Measurements from ENCODE around the gene GNAS.

Gene GNAS

GRCh38 chr20:58950603-58951002 is 98.1 kb downstream of the GNAS start:
- no peak overlapping the region for H3K27ac ChIP-seq (ENCODE audit: low read length)
- no peaks in the 10 kb centered on the region for H3K27me3 ChIP-seq (ENCODE audit: control insufficient read depth, insufficient read depth, low read length)
- no peaks in the 10 kb centered on the region for H3K9me3 ChIP-seq (ENCODE audit: control insufficient read depth, low read depth, low read length)
- no peaks in the 10 kb centered on the region for H3K36me3 ChIP-seq (ENCODE audit: control insufficient read depth, low read depth, low read length)
- no peak overlapping the region for H3K4me3 ChIP-seq (ENCODE audit: low read length)
- no peak overlapping the region for H3K9ac ChIP-seq (ENCODE audit: low read length)
- no peaks in the 10 kb centered on the region for H3K4me1 ChIP-seq (ENCODE audit: control insufficient read depth, low read depth, low read length)

- Histone ChIP-seq H3K4me3 (ENCODE audit: low read length) (no peak overlapping the region), H3K4me1 (ENCODE audit: control insufficient read depth, low read depth, low read length) (no peaks in the 10 kb centered on the region), H3K9ac (ENCODE audit: low read length) (no peak overlapping the region), H3K27me3 (ENCODE audit: control insufficient read depth, insufficient read depth, low read length) (no peaks in the 10 kb centered on the region), H3K27ac (ENCODE audit: low read length) (no peak overlapping the region), H3K36me3 (ENCODE audit: control insufficient read depth, low read depth, low read length) (no peaks in the 10 kb centered on the region), H3K9me3 (ENCODE audit: control insufficient read depth, low read depth, low read length) (no peaks in the 10 kb centered on the region)
Measured at GRCh38 chr20:58953050-58953449, 100.5 kb downstream of the GNAS start.

- Histone ChIP-seq H3K27ac (ENCODE audit: low read length) (no peak overlapping the region), H3K4me1 (ENCODE audit: control insufficient read depth, low read depth, low read length) (no peaks in the 10 kb centered on the region), H3K4me3 (ENCODE audit: low read length) (no peak overlapping the region)
Measured at GRCh38 chr20:58956078-58956477, 103.6 kb downstream of the GNAS start.

GRCh38 chr20:58959652-58960051 is 107.1 kb downstream of the GNAS start:
- Histone ChIP-seq H3K27ac (ENCODE audit: low read length) (no peak overlapping the region), H3K4me1 (ENCODE audit: control insufficient read depth, low read depth, low read length) (no peaks in the 10 kb centered on the region), H3K36me3 (ENCODE audit: control insufficient read depth, low read depth, low read length) (no peaks in the 10 kb centered on the region), H3K4me3 (ENCODE audit: low read length) (no peak overlapping the region), H3K9ac (ENCODE audit: low read length) (no peak overlapping the region), H3K9me3 (ENCODE audit: control insufficient read depth, low read depth, low read length) (no peaks in the 10 kb centered on the region), H3K27me3 (ENCODE audit: control insufficient read depth, insufficient read depth, low read length) (no peaks in the 10 kb centered on the region)

More at GRCh38 chr20:58956078-58956477, 103.6 kb downstream of the GNAS start:
- no peak overlapping the region for H3K9ac ChIP-seq (ENCODE audit: low read length)
- no peaks in the 10 kb centered on the region for H3K36me3 ChIP-seq (ENCODE audit: control insufficient read depth, low read depth, low read length)
- H3K27me3 ChIP-seq (ENCODE audit: control insufficient read depth, insufficient read depth, low read length): no peaks in the 10 kb centered on the region
- no peaks in the 10 kb centered on the region for H3K9me3 ChIP-seq (ENCODE audit: control insufficient read depth, low read depth, low read length)
